NCI-H226 (cell line): Measurements from ENCODE around the gene MYF6.

ENCODE experiments used
- DNase-seq: peaks from one replicate; pipeline ENCODE4 v3.0.0-alpha.2; 2015

Gene MYF6

GRCh38 chr12:80707830-80708258, 410 bp downstream of the MYF6 start:
- DNase-seq, result no peak

GRCh38 chr12:80708259-80708974, 983 bp downstream of the MYF6 start:
- no peak for DNase-seq

GRCh38 chr12:80708975-80709328, 1.5 kb downstream of the MYF6 start:
- no peak for DNase-seq

- peak; percentile 14 for DNase-seq
Observed at GRCh38 chr12:80709811-80710726, 2.6 kb downstream of the MYF6 start.

- DNase-seq, result no peak
Observed at GRCh38 chr12:80710727-80711449, 3.5 kb downstream of the MYF6 start.

- DNase-seq, result no peak
Observed at GRCh38 chr12:80711866-80712265, 4.4 kb downstream of the MYF6 start.

- no peak for DNase-seq
Observed at GRCh38 chr12:80712866-80713265, 5.4 kb downstream of the MYF6 start.

- DNase-seq, result no peak
Observed at GRCh38 chr12:80713419-80713818, 6.0 kb downstream of the MYF6 start.

- DNase-seq, result no peak
Observed at GRCh38 chr12:80714055-80714454, 6.6 kb downstream of the MYF6 start.

- no peak for DNase-seq
Observed at GRCh38 chr12:80714846-80715245, 7.4 kb downstream of the MYF6 start.

GRCh38 chr12:80715713-80716249, 8.3 kb downstream of the MYF6 start:
- no peak for DNase-seq

GRCh38 chr12:80716696-80717469, 9.4 kb downstream of the MYF6 start, which contains the start of gene MYF5:
Gene MYF5, plus strand, starts transcription at chr12:80716912. Its CDS starts 152 bp downstream, at chr12:80717064.
- no peak for DNase-seq

GRCh38 chr12:80717856-80718255, 10.4 kb downstream of the MYF6 start:
- no peak for DNase-seq

- no peak for DNase-seq
Observed at GRCh38 chr12:80720516-80720915, 13.1 kb downstream of the MYF6 start.

- DNase-seq, result no peak
Observed at GRCh38 chr12:80721326-80721725, 13.9 kb downstream of the MYF6 start.

GRCh38 chr12:80745851-80746505, 38.5 kb downstream of the MYF6 start:
- no peak for DNase-seq

GRCh38 chr12:80747800-80748199, 40.4 kb downstream of the MYF6 start:
- DNase-seq, result no peak

GRCh38 chr12:80749456-80749855, 42.0 kb downstream of the MYF6 start:
- no peak for DNase-seq

- DNase-seq, result no peak
Observed at GRCh38 chr12:80752464-80752863, 45.0 kb downstream of the MYF6 start.

GRCh38 chr12:80754274-80754673, 46.8 kb downstream of the MYF6 start:
- DNase-seq, result no peak

- DNase-seq, result peak; percentile 10
Observed at GRCh38 chr12:80756875-80757274, 49.4 kb downstream of the MYF6 start.
